Measurements from ENCODE around the gene EEFSEC.

The EEFSEC gene

DNA sequence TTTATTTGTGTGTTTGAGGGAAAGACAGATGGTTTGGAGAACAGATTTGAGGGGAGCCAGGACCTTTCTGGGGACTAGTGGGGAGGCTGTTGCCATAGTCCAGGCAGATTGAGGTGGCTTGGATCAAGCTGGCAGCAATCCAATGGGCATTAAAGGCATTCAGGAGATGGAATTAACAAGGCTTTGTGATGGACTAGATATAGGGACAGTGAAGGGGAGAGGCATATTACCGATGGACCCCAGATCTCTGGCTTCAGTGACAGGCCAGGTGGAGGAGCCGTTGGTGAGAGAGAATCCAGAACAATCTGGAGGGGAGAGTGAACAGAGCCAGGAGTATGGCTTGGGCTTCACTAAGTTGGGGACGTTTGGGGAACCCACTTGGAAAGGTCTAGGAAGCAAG is 124.8 kb downstream of the EEFSEC start:
- no peak overlapping the region for H3K9ac ChIP-seq (ENCODE audit: low read depth, low read length, poor library complexity)
- no peak overlapping the region for H3K23ac ChIP-seq (ENCODE audit: low read depth, low read length, poor library complexity)
- no peaks in the 10 kb centered on the region for H3K36me3 ChIP-seq (replicated peaks in 1 of 2; ENCODE audit: control insufficient read depth in 2 of 2, insufficient read depth in 2 of 2, low read length in 2 of 2)
- no peak overlapping the region for H3K18ac ChIP-seq (ENCODE audit: low read length)
- no peak overlapping the region for H2BK12ac ChIP-seq (ENCODE audit: low read length)
- H3K9me3 ChIP-seq (replicated peaks in 1 of 2; ENCODE audit: control insufficient read depth in 2 of 2, insufficient read depth in 1 of 2, low read depth in 1 of 2, low read length in 2 of 2), result no peaks in the 10 kb centered on the region
- DNase-seq (ENCODE audit: low spot score), result no peak
- no peak overlapping the region for H4K8ac ChIP-seq (ENCODE audit: low read depth, low read length)
- H3K4ac ChIP-seq (ENCODE audit: low read length), result no peak overlapping the region
- no peaks in the 10 kb centered on the region for H3K79me1 ChIP-seq (ENCODE audit: low read depth, low read length)
- no peak overlapping the region for H2BK15ac ChIP-seq (ENCODE audit: low read length)
- H3K14ac ChIP-seq (ENCODE audit: low read length), result no peak overlapping the region
- no peak overlapping the region for H4K91ac ChIP-seq (ENCODE audit: low read depth, low read length, poor library complexity)
- H3K4me3 ChIP-seq (ENCODE audit: low read length in 2 of 2), result no peak overlapping the region
- WGBS, 2 donors (ENCODE audit: extremely low coverage in 2 of 2, insufficient read length in 2 of 2, insufficient replicate concordance in 1 of 2), result no CpG with 5 or more reads among the region's 3 CpGs
- no peak overlapping the region for H3K27ac ChIP-seq (replicated peaks; ENCODE audit: low read length)
- H3K4me2 ChIP-seq (ENCODE audit: insufficient read depth, low read length, poor library complexity, severe bottlenecking), result no peak overlapping the region
- H2AFZ ChIP-seq (ENCODE audit: low read length), result no peak overlapping the region
- H3K4me1 ChIP-seq (ENCODE audit: control insufficient read depth in 2 of 2, insufficient read depth in 1 of 2, low read depth in 1 of 2, low read length in 2 of 2), result peaks cover 22 to 37% of the 10 kb centered on the region in 2 donors
- no peak overlapping the region for H2AK5ac ChIP-seq (ENCODE audit: low read depth, low read length)
- no peak overlapping the region for H2BK5ac ChIP-seq (ENCODE audit: low read length)
- no peak overlapping the region for H2BK120ac ChIP-seq (ENCODE audit: low read depth, low read length)
- no peaks in the 10 kb centered on the region for H3K27me3 ChIP-seq (ENCODE audit: control insufficient read depth in 3 of 3, insufficient read depth in 3 of 3, low read depth in 1 of 3, low read length in 3 of 3)

DNA sequence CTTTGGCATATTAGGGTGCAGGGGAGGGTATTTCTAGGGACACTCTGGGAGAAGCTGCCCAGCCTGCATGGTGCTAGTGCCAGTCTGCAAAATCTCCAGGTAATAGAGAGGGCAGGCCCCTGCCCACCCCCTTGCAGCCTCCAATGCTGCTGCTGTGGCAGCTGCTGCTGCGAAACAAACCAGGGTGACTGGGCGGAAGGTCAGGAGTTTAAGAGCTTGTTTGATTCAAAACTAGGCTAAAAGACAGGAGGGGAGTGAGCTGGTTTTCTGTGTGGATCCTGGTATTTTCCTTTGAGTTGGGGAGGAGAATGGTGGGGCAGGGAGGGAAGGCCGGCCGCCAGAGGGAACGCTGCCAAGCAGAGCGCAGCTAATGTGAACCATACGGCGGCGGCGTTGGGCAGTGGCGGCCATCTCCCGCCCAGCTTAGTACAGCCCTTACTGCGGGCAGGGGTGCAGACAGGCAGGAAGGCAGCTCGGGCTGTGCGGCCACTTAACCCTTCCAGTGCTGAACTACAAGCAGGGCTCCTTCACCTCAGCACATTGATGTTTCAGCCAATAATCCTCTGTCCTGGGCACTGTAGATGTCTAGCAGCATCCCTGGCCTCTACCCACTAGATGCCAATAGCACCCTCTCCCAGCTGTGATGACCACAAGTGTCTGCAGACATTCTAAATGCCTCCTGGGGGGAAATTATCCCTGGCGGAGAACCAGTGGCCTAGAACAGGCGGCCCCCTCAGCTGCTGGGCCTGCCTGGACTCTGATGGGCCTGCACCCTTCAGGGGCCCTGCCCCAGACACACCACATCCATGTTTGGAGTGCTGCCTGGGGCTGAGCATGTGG is 125.7 kb downstream of the EEFSEC start:
- no peak overlapping the region for H4K91ac ChIP-seq (ENCODE audit: low read depth, low read length, poor library complexity)
- peak overlapping the region; percentile 35 for H3K9ac ChIP-seq (ENCODE audit: low read depth, low read length, poor library complexity)
- peak overlapping the region; percentile 48 for H2BK5ac ChIP-seq (ENCODE audit: low read length)
- peaks cover 22 to 37% of the 10 kb centered on the region in 2 donors for H3K4me1 ChIP-seq (ENCODE audit: control insufficient read depth in 2 of 2, insufficient read depth in 1 of 2, low read depth in 1 of 2, low read length in 2 of 2)
- H3K23ac ChIP-seq (ENCODE audit: low read depth, low read length, poor library complexity), result no peak overlapping the region
- H3K4ac ChIP-seq (ENCODE audit: low read length), result no peak overlapping the region
- no peaks in the 10 kb centered on the region for H3K79me1 ChIP-seq (ENCODE audit: low read depth, low read length)
- peak overlapping the region; percentile 64 for H2AK5ac ChIP-seq (ENCODE audit: low read depth, low read length)
- no peak overlapping the region for H2BK120ac ChIP-seq (ENCODE audit: low read depth, low read length)
- no peak overlapping the region for H3K14ac ChIP-seq (ENCODE audit: low read length)
- WGBS, 2 donors (ENCODE audit: extremely low coverage in 2 of 2, insufficient read length in 2 of 2, insufficient replicate concordance in 1 of 2), result no CpG with 5 or more reads among the region's 17 CpGs
- H3K9me3 ChIP-seq (replicated peaks in 1 of 2; ENCODE audit: control insufficient read depth in 2 of 2, insufficient read depth in 1 of 2, low read depth in 1 of 2, low read length in 2 of 2), result no peaks in the 10 kb centered on the region
- H2AFZ ChIP-seq (ENCODE audit: low read length), result peak overlapping the region; percentile 74
- peak overlapping the region; percentile 86 for H3K18ac ChIP-seq (ENCODE audit: low read length)
- no peak overlapping the region for H3K4me3 ChIP-seq (ENCODE audit: low read length in 2 of 2)
- DNase-seq (ENCODE audit: low spot score), result peak; percentile 26
- H3K4me2 ChIP-seq (ENCODE audit: insufficient read depth, low read length, poor library complexity, severe bottlenecking), result no peak overlapping the region
- no peak overlapping the region for H2BK15ac ChIP-seq (ENCODE audit: low read length)
- H3K27ac ChIP-seq (replicated peaks; ENCODE audit: low read length), result peak overlapping the region; percentile 33
- no peaks in the 10 kb centered on the region for H3K36me3 ChIP-seq (replicated peaks in 1 of 2; ENCODE audit: control insufficient read depth in 2 of 2, insufficient read depth in 2 of 2, low read length in 2 of 2)
- peak overlapping the region; percentile 2 for H2BK12ac ChIP-seq (ENCODE audit: low read length)
- H4K8ac ChIP-seq (ENCODE audit: low read depth, low read length), result no peak overlapping the region
- H3K27me3 ChIP-seq (ENCODE audit: control insufficient read depth in 3 of 3, insufficient read depth in 3 of 3, low read depth in 1 of 3, low read length in 3 of 3), result no peaks in the 10 kb centered on the region

DNA sequence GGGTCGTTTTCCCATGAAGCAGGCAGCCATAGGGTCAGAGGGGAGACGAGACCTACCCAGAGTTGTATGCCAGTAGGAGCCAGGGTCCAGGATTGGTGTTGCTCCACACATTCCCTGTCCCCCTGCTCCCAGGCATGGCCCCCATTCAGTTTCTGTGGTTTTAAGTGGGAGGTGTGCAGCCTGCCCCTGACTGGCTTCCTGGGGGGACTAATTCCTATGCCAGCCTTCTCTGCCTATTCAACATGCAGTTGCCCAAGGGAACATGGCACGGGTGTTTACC is 126.3 kb downstream of the EEFSEC start:
- no peak overlapping the region for H2BK120ac ChIP-seq (ENCODE audit: low read depth, low read length)
- no peaks in the 10 kb centered on the region for H3K79me1 ChIP-seq (ENCODE audit: low read depth, low read length)
- H3K27ac ChIP-seq (replicated peaks; ENCODE audit: low read length), result no peak overlapping the region
- no peak overlapping the region for H3K14ac ChIP-seq (ENCODE audit: low read length)
- peak overlapping the region; percentile 2 for H2BK12ac ChIP-seq (ENCODE audit: low read length)
- H2BK5ac ChIP-seq (ENCODE audit: low read length), result peak overlapping the region; percentile 48
- H3K4ac ChIP-seq (ENCODE audit: low read length), result no peak overlapping the region
- no peaks in the 10 kb centered on the region for H3K27me3 ChIP-seq (ENCODE audit: control insufficient read depth in 3 of 3, insufficient read depth in 3 of 3, low read depth in 1 of 3, low read length in 3 of 3)
- no peaks in the 10 kb centered on the region for H3K9me3 ChIP-seq (replicated peaks in 1 of 2; ENCODE audit: control insufficient read depth in 2 of 2, insufficient read depth in 1 of 2, low read depth in 1 of 2, low read length in 2 of 2)
- no CpG with 5 or more reads among the region's 3 CpGs for WGBS, 2 donors (ENCODE audit: extremely low coverage in 2 of 2, insufficient read length in 2 of 2, insufficient replicate concordance in 1 of 2)
- no peak overlapping the region for H3K23ac ChIP-seq (ENCODE audit: low read depth, low read length, poor library complexity)
- H2AFZ ChIP-seq (ENCODE audit: low read length), result peak overlapping the region; percentile 74
- H3K18ac ChIP-seq (ENCODE audit: low read length), result peak overlapping the region; percentile 86
- H3K36me3 ChIP-seq (replicated peaks in 1 of 2; ENCODE audit: control insufficient read depth in 2 of 2, insufficient read depth in 2 of 2, low read length in 2 of 2), result no peaks in the 10 kb centered on the region
- no peak overlapping the region for H3K4me3 ChIP-seq (ENCODE audit: low read length in 2 of 2)
- H4K91ac ChIP-seq (ENCODE audit: low read depth, low read length, poor library complexity), result no peak overlapping the region
- H3K4me2 ChIP-seq (ENCODE audit: insufficient read depth, low read length, poor library complexity, severe bottlenecking), result no peak overlapping the region
- H2BK15ac ChIP-seq (ENCODE audit: low read length), result no peak overlapping the region
- peaks cover 22 to 37% of the 10 kb centered on the region in 2 donors for H3K4me1 ChIP-seq (ENCODE audit: control insufficient read depth in 2 of 2, insufficient read depth in 1 of 2, low read depth in 1 of 2, low read length in 2 of 2)
- DNase-seq (ENCODE audit: low spot score), result no peak
- peak overlapping the region; percentile 64 for H2AK5ac ChIP-seq (ENCODE audit: low read depth, low read length)
- peak overlapping the region; percentile 24 for H3K9ac ChIP-seq (ENCODE audit: low read depth, low read length, poor library complexity)
- H4K8ac ChIP-seq (ENCODE audit: low read depth, low read length), result no peak overlapping the region

DNA sequence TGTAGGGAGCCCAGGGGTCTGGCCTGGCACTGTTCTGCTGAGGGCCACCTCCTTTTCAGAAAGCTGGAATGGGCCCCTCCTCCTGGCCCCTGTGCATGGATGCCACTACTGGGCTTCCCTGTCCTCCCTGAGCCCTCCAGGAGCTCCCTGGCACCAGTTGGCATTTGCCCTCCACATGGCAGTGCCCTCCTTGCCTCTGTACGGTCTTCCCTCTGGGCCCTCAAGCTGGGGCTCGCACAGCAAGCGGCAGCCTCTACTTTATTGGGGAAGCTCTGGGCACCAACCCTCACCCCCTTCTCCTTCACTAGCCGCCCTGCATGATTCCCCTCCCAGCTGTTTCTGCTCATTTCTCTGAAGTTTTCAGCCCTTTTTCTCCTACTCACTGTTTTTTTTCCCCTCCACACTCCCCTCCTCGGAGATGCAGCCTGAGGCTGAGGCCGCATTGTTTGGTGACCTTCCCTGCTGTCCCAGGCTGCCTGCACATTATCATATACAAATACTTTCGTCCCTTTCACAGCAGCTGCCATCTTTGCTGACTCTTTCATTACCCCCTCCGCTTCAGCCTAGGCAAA is 127.3 kb downstream of the EEFSEC start:
- Histone ChIP-seq H2BK12ac (ENCODE audit: low read length) (no peak overlapping the region), H3K4me2 (ENCODE audit: insufficient read depth, low read length, poor library complexity, severe bottlenecking) (no peak overlapping the region), H3K14ac (ENCODE audit: low read length) (no peak overlapping the region), H2BK15ac (ENCODE audit: low read length) (no peak overlapping the region), H3K27me3 (ENCODE audit: control insufficient read depth in 3 of 3, insufficient read depth in 3 of 3, low read depth in 1 of 3, low read length in 3 of 3) (no peaks in the 10 kb centered on the region), H3K27ac (replicated peaks; ENCODE audit: low read length) (no peak overlapping the region), H3K9me3 (replicated peaks in 1 of 2; ENCODE audit: control insufficient read depth in 2 of 2, insufficient read depth in 1 of 2, low read depth in 1 of 2, low read length in 2 of 2) (no peaks in the 10 kb centered on the region), H3K23ac (ENCODE audit: low read depth, low read length, poor library complexity) (no peak overlapping the region), H4K8ac (ENCODE audit: low read depth, low read length) (no peak overlapping the region), H3K9ac (ENCODE audit: low read depth, low read length, poor library complexity) (no peak overlapping the region), H3K4me1 (ENCODE audit: control insufficient read depth in 2 of 2, insufficient read depth in 1 of 2, low read depth in 1 of 2, low read length in 2 of 2) (peaks cover 22 to 37% of the 10 kb centered on the region in 2 donors), H3K4ac (ENCODE audit: low read length) (no peak overlapping the region), H2AFZ (ENCODE audit: low read length) (peak overlapping the region; percentile 60), H3K36me3 (replicated peaks in 1 of 2; ENCODE audit: control insufficient read depth in 2 of 2, insufficient read depth in 2 of 2, low read length in 2 of 2) (no peaks in the 10 kb centered on the region), H4K91ac (ENCODE audit: low read depth, low read length, poor library complexity) (no peak overlapping the region), H2AK5ac (ENCODE audit: low read depth, low read length) (peak overlapping the region; percentile 27), H3K4me3 (ENCODE audit: low read length in 2 of 2) (no peak overlapping the region), H2BK5ac (ENCODE audit: low read length) (no peak overlapping the region), H2BK120ac (ENCODE audit: low read depth, low read length) (no peak overlapping the region), H3K18ac (ENCODE audit: low read length) (peak overlapping the region; percentile 87), H3K79me1 (ENCODE audit: low read depth, low read length) (no peaks in the 10 kb centered on the region)
- WGBS, 2 donors (ENCODE audit: extremely low coverage in 2 of 2, insufficient read length in 2 of 2, insufficient replicate concordance in 1 of 2), result no CpG with 5 or more reads among the region's 8 CpGs
- DNase-seq (ENCODE audit: low spot score), result no peak
